Measurements from ENCODE around the gene LRP6.

LRP6 gene

GRCh38 chr12:12153596-12153995 lies 113.2 kb downstream of the LRP6 start:
- TF ChIP-seq TAF1 (IDR thresholded peaks at IDR 0.05; ENCODE audit: low read depth) = no peak
- TF ChIP-seq TCF12 (IDR thresholded peaks at IDR 0.05; ENCODE audit: low read depth) = no peak
- TF ChIP-seq FOXM1 (IDR thresholded peaks at IDR 0.05; ENCODE audit: borderline replicate concordance, low read depth) = no peak
- no peak for TF ChIP-seq ZBTB7A (IDR thresholded peaks at IDR 0.05; ENCODE audit: low read depth)
- no peak for TF ChIP-seq CEBPB (IDR thresholded peaks at IDR 0.05)
- TF ChIP-seq RAD21 (IDR thresholded peaks at IDR 0.05; ENCODE audit: low read depth) = no peak
- TF ChIP-seq TEAD4 (IDR thresholded peaks at IDR 0.05) = no peak
- TF ChIP-seq EP300 (IDR thresholded peaks at IDR 0.05; ENCODE audit: borderline replicate concordance) = no peak
- TF ChIP-seq YY1 (IDR thresholded peaks at IDR 0.05; ENCODE audit: low read depth) = no peak
- TF ChIP-seq CREB1 (IDR thresholded peaks at IDR 0.05; ENCODE audit: low read depth) = no peak

GRCh38 chr12:12147111-12147510 lies 119.7 kb downstream of the LRP6 start:
- TF ChIP-seq TAF1 (IDR thresholded peaks at IDR 0.05; ENCODE audit: low read depth) (no peak), USF1 (IDR thresholded peaks at IDR 0.05) (no peak)

GRCh38 chr12:12141000-12141399 lies 125.8 kb downstream of the LRP6 start:
- no peak for TF ChIP-seq REST (IDR thresholded peaks at IDR 0.05; ENCODE audit: low read depth)
- no peak for TF ChIP-seq CREB1 (IDR thresholded peaks at IDR 0.05; ENCODE audit: low read depth)
- TF ChIP-seq MAX (IDR thresholded peaks at IDR 0.05) = no peak
- no peak for TF ChIP-seq YY1 (IDR thresholded peaks at IDR 0.05; ENCODE audit: low read depth)
- no peak for TF ChIP-seq RAD21 (IDR thresholded peaks at IDR 0.05; ENCODE audit: low read depth)
- TF ChIP-seq NFIC (IDR thresholded peaks at IDR 0.05) = no peak
- TF ChIP-seq FOXM1 (IDR thresholded peaks at IDR 0.05; ENCODE audit: borderline replicate concordance, low read depth) = no peak
- TF ChIP-seq TEAD4 (IDR thresholded peaks at IDR 0.05) = no peak
- no peak for TF ChIP-seq CEBPB (IDR thresholded peaks at IDR 0.05)
- no peak for TF ChIP-seq EGR1 (IDR thresholded peaks at IDR 0.05)
- no peak for TF ChIP-seq TAF1 (IDR thresholded peaks at IDR 0.05; ENCODE audit: low read depth)

GRCh38 chr12:12138203-12139154 lies 128.4 kb downstream of the LRP6 start:
- TF ChIP-seq MAX (IDR thresholded peaks at IDR 0.05) (no peak), TAF1 (IDR thresholded peaks at IDR 0.05; ENCODE audit: low read depth) (no peak), EP300 (IDR thresholded peaks at IDR 0.05; ENCODE audit: borderline replicate concordance) (no peak)

GRCh38 chr12:12133785-12134184 lies 133.1 kb downstream of the LRP6 start:
- no peak for TF ChIP-seq CREB1 (IDR thresholded peaks at IDR 0.05; ENCODE audit: low read depth)
- TF ChIP-seq USF1 (IDR thresholded peaks at IDR 0.05) = no peak
- no peak for TF ChIP-seq TAF1 (IDR thresholded peaks at IDR 0.05; ENCODE audit: low read depth)
- no peak for TF ChIP-seq TCF12 (IDR thresholded peaks at IDR 0.05; ENCODE audit: low read depth)
- no peak for TF ChIP-seq NFIC (IDR thresholded peaks at IDR 0.05)
- no peak for TF ChIP-seq REST (IDR thresholded peaks at IDR 0.05; ENCODE audit: low read depth)
- no peak for TF ChIP-seq CEBPB (IDR thresholded peaks at IDR 0.05)
- TF ChIP-seq MAX (IDR thresholded peaks at IDR 0.05) = no peak
- TF ChIP-seq EP300 (IDR thresholded peaks at IDR 0.05; ENCODE audit: borderline replicate concordance) = no peak
- TF ChIP-seq RAD21 (IDR thresholded peaks at IDR 0.05; ENCODE audit: low read depth) = no peak
- no peak for TF ChIP-seq FOXM1 (IDR thresholded peaks at IDR 0.05; ENCODE audit: borderline replicate concordance, low read depth)
- no peak for TF ChIP-seq YY1 (IDR thresholded peaks at IDR 0.05; ENCODE audit: low read depth)
- TF ChIP-seq ZBTB7A (IDR thresholded peaks at IDR 0.05; ENCODE audit: low read depth) = no peak
- no peak for TF ChIP-seq TEAD4 (IDR thresholded peaks at IDR 0.05)
- TF ChIP-seq EGR1 (IDR thresholded peaks at IDR 0.05) = no peak

GRCh38 chr12:12133259-12133658 lies 133.6 kb downstream of the LRP6 start:
- TF ChIP-seq REST (IDR thresholded peaks at IDR 0.05; ENCODE audit: low read depth) (no peak), NFIC (IDR thresholded peaks at IDR 0.05) (no peak), YY1 (IDR thresholded peaks at IDR 0.05; ENCODE audit: low read depth) (no peak), EGR1 (IDR thresholded peaks at IDR 0.05) (no peak), TEAD4 (IDR thresholded peaks at IDR 0.05) (no peak), MAX (IDR thresholded peaks at IDR 0.05) (no peak), RAD21 (IDR thresholded peaks at IDR 0.05; ENCODE audit: low read depth) (no peak), USF1 (IDR thresholded peaks at IDR 0.05) (no peak; the same call in 1 of the 2 replicates), ZBTB7A (IDR thresholded peaks at IDR 0.05; ENCODE audit: low read depth) (no peak), CEBPB (IDR thresholded peaks at IDR 0.05) (no peak), TCF12 (IDR thresholded peaks at IDR 0.05; ENCODE audit: low read depth) (no peak), EP300 (IDR thresholded peaks at IDR 0.05; ENCODE audit: borderline replicate concordance) (no peak), FOXM1 (IDR thresholded peaks at IDR 0.05; ENCODE audit: borderline replicate concordance, low read depth) (no peak), CREB1 (IDR thresholded peaks at IDR 0.05; ENCODE audit: low read depth) (no peak), TAF1 (IDR thresholded peaks at IDR 0.05; ENCODE audit: low read depth) (no peak)

Data from Ishikawa (cell line).